NCI-H1436 (cell line): ENCODE results near the gene ISL2.
"Not testable (repeated sequence)": the region's sequence is repeated elsewhere in the genome, so short reads cannot be mapped to it uniquely, and the experiment has no call there.

Experiments
- DNase-seq: peaks from one replicate; lab custom pipeline; 2025; lab: John Stamatoyannopoulos, UW

The ISL2 gene

DNA sequence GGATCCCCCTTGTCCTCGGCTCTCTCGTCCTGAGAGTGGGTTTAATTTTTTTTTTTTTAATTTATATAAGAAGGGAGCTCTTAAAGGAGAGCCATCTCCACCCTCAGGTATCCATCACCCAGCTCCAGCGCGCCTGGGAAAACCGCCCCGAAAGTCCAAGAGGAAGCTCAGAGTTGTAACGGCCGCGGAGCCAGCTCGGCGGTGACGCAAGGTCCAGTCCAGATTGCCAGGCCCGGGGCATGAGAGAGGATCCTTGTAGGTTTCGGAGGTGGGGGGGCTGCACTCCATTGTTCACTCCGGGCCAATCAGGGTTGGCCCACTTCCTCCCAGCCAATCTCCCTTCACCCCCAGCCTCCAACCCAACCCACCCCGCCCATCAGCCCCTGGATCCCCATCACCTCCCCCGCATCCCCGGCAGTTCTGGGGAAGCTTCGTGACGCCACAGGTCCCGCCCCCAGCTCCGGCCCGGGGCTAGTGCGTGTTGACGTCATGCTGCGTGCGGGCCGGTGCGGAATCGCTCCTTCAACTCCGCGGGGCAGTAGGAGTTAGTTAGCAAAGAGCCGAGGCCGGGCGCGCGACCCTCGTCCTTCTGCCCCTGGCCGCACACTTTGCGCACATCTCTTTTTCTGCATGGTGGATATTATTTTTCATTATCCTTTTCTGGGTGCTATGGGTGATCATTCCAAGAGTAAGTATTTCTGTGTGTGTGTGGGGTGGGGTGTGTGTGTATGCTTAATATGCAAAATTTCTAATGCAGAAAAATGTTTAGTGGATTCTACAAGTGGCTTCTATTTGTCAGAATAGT, at the start of gene ISL2:
ISL2 (plus strand) TSS at position 520 of the 805 bp plus-strand sequence; CDS start at position 631, 111 bp downstream.
- DNase-seq, result no peak

DNA sequence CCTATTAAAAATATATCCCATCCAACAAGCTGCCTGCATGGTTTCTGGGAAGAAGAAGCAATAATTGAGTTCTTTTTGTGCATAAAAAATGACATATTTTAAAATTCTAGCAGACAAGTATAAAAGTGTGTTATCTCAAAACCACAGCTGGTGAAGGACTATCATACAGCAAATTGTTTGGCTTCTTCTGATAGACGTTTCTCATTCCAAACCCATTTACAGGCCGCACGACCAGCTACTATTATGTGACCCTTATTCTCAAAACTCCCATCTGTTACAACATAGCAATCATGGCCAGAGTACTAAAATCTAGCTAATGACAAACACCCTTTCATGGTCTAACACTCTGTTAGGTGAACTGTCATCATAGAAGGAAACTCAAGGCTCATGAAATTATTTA, 47.0 kb upstream of the ISL2 start:
- no peak for DNase-seq

DNA sequence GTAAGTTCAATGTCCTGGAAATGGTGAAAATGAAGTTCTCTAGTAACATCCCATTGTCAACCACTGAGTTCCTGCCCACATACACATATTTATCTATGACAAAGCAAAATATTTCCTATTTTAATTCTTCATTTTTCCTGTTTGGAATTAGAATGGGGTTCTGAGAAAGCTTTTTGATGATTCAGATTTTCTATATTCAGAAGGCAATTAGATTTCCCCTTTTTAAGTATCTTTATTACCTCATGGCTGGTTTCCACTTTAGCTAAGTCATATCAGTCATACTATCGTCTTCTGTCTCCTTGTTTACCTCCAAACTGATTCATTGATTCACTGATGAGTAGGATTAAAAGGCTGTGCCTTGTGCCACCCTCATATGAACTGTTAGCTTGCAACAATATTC, 43.2 kb upstream of the ISL2 start:
- DNase-seq, result no peak

GRCh38 chr15:76294463-76294862, 42.1 kb upstream of the ISL2 start:
- not testable (repeated sequence) for DNase-seq

DNA sequence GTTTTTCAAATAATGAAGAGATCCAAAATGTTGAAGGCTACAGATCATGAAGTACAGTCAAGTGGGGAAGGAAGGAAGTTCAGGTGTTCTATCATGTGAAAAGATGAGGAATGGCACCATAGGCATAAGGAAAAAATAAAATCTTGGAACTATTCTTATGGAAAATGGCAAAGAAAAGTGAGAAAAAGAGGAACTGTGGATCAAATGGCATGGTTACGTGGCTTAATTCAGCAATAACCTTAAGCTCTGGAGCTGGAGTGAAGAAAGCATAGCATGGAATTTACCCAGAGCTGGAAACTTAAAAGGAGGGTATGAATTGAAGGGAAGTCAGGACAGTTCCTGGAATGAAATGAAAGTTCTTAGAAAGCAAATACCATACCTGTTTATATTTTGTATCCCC, 39.7 kb upstream of the ISL2 start:
- no peak for DNase-seq

DNA sequence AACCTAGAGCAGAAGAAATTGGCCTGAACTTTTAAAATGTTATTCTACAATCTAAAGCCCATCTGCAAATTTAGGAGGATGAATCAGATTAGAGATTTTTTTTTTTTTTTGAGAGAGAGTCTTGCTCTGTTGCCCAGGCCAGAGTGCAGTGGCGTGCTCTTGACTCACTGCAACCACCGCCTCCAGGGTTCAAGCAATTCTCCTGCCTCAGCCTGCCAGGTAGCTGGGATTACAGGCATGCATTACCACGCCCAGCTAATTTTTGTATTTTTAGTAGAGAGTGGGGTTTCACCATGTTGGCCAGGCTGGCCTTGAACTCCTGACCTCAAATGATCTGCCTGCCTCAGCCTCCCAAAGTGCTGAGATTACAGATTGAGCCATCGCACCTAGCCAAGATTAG, 38.6 kb upstream of the ISL2 start:
- DNase-seq, result not testable (repeated sequence)

DNA sequence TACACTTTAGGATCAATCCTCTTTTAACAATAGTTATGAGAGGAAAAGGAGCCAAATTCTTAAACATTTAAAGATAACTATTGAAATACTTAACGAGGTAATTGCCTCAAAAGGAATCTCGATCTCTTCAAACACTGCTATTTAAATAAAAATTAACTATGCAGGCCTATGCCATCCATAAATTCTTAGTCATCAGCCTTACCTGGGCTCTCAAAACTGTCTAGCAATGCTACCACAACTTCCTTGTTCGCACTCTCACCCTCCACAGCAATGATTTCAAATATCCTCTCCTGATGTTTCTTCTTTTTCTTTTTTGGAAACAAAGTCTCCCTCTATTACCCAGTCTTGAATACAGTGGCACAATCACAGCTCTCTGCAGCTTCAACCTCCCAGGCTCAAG, 37.6 kb upstream of the ISL2 start:
- DNase-seq, result no peak

- no peak for DNase-seq
Observed at GRCh38 chr15:76299786-76300185, 36.8 kb upstream of the ISL2 start.

GRCh38 chr15:76303909-76304308, 32.7 kb upstream of the ISL2 start:
- no peak for DNase-seq

GRCh38 chr15:76309601-76310330, 26.8 kb upstream of the ISL2 start:
- no peak for DNase-seq

GRCh38 chr15:76310475-76311099, 26.0 kb upstream of the ISL2 start:
- DNase-seq, result no peak

GRCh38 chr15:76311100-76311953, 25.2 kb upstream of the ISL2 start, which contains the start of gene ETFA:
ETFA (minus strand) TSS chr15:76311469; CDS start chr15:76311388, 81 bp downstream.
- DNase-seq, result peak; percentile 96

DNA sequence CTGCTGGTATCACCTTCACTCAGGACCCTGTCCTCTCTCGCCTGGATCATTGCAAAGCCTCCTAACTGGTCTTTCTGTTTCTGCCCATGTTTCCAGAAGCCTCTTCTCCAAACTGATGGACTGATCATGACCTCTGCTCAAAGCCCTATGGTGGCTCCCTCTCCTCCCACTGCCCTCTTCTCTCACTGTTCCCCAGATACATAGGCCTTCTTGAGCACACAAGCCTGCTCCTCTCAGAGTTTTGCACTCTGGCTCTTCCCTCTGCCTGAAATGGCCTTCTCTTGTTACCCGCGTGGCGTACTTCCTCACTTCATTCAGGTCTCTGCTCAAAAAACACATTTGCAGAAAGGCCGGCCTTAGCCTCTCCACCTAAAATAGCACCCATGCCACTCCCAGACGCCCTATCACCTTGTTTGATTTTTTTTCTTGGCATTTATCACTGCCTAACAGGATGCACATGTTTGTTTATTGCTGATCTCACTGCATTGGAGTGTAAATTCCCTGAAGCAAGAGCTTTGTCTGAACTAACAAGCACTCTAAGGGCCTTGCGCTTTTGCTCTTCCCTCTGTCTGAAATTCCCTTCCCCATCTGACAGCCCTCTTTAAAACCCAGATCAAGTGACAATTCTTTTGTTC, 23.9 kb upstream of the ISL2 start:
- no peak for DNase-seq

GRCh38 chr15:76313175-76313567, 23.4 kb upstream of the ISL2 start:
- not testable (repeated sequence) for DNase-seq

DNA sequence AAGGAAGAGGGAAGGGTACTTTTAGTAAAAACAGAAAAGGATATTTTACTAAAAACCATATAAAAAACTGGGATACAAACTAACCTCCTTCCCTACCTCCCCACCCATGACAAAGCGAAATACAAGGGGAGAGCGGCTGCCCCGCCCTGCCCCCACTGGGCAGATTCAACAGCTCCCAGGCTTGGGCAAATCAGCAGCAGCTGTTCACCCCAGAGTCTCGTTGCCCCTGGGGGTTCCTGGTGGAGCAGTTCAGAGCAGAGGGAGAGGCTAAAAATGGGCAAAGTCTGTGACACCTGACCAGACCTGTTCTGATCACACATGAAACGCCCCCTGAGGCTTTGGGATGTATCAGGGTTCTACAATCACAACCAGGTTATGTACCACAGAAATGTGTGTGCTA, 22.8 kb upstream of the ISL2 start:
- DNase-seq, result no peak

GRCh38 chr15:76320012-76320411, 16.6 kb upstream of the ISL2 start:
- DNase-seq, result no peak

DNA sequence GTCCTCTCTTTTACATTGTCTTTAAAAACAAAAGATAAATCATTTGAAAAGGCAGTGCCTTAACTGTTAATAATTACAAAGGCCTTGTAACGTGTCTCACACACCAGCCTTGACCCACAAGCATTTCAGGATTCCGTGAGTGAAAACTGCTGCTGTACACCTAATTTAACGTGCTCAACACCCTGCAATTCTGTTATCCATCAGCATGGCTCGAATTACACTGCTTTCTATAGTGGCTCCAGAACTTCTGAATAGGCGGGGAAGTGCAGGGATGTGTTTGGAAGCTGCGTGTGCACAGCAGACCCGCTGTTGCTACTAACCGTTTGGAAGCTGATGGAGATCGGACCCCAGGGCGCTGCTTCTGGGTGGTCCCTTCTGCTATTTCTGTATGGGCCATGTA, 15.4 kb upstream of the ISL2 start:
- no peak for DNase-seq

- DNase-seq, result no peak
Observed at GRCh38 chr15:76321602-76322001, 15.0 kb upstream of the ISL2 start.

GRCh38 chr15:76324066-76324465, 12.5 kb upstream of the ISL2 start:
- no peak for DNase-seq

GRCh38 chr15:76325704-76326103, 10.9 kb upstream of the ISL2 start:
- DNase-seq, result no peak
